H1 (cell line): ENCODE data around the gene TOP3B. TPM values are rescaled to one million over a fixed set of nuclear protein-coding genes. Genes with fewer than 3 reads are reported as not detected.

ENCODE experiments used
- CTCF ChIA-PET: fragments of 300-600 bp; sonication (Branson Sonifier 250); formaldehyde crosslinking; loops from one replicate; lab custom pipeline; 2021; ENCODE audit not compliant: partially characterized antibody; lab: Charles Lee
- POLR2A ChIA-PET: fragments of 300-600 bp; sonication (Branson Sonifier 250); formaldehyde crosslinking; loops from one replicate; lab custom pipeline; 2021; ENCODE audit warnings: inconsistent platforms; ENCODE audit not compliant: partially characterized antibody; lab: Charles Lee
- DNase-seq, 2 experiments: peaks; one replicate each; pipeline versions ENCODE4 v3.0.0 to v3.0.0-alpha.2; 2010 to 2022; ENCODE audit warnings: low spot score in 2 of 2, low read depth in 1 of 2, mixed read lengths in 1 of 2
- FAIRE-seq: peaks from 2 replicates; lab custom pipeline; 2011; peaks lifted over from hg19 to GRCh38; lab: Jason Lieb, UNC
- H2AFZ ChIP-seq: 2 replicates; pipeline ENCODE4 v1.8.1; 2012; ENCODE audit warnings: low read length, inconsistent platforms
- H2AK5ac ChIP-seq: 2 replicates; pipeline ENCODE4 v1.6.1; 2013; ENCODE audit warnings: low read depth, low read length
- H2BK120ac ChIP-seq: replicated peaks from 2 replicates; pipeline ENCODE3; 2013; ENCODE audit warnings: low read depth, low read length, inconsistent platforms
- H2BK12ac ChIP-seq: 2 replicates; pipeline ENCODE4 v1.6.1; 2013; ENCODE audit warnings: low read depth, low read length
- H2BK15ac ChIP-seq: 2 replicates; pipeline ENCODE4 v1.6.1; 2013; ENCODE audit warnings: low read length
- H2BK20ac ChIP-seq: 2 replicates; pipeline ENCODE4 v1.6.1; 2013; ENCODE audit warnings: low read length
- H2BK5ac ChIP-seq: 2 replicates; pipeline ENCODE4 v1.6.1; 2013; ENCODE audit warnings: low read depth, low read length
- H3K14ac ChIP-seq: 2 replicates; pipeline ENCODE4 v1.6.1; 2013; ENCODE audit warnings: inconsistent platforms; ENCODE audit not compliant: insufficient read length
- H3K18ac ChIP-seq: 2 replicates; pipeline ENCODE4 v1.6.1; 2013; ENCODE audit warnings: low read length; ENCODE audit errors: extremely low read depth
- H3K23ac ChIP-seq: 2 replicates; pipeline ENCODE4 v1.6.1; 2013; ENCODE audit warnings: inconsistent platforms; ENCODE audit not compliant: insufficient read length
- H3K23me2 ChIP-seq: 2 replicates; pipeline ENCODE4 v1.6.1; 2013; ENCODE audit warnings: low read depth, low read length
- H3K27ac ChIP-seq: 2 replicates; pipeline ENCODE4 v1.6.1; 2011; ENCODE audit warnings: low read depth, low read length, inconsistent platforms
- H3K27me3 ChIP-seq, 4 experiments: replicated peaks in 1 of 4; 1 replicate in 1 of 4; 2 replicates in 3 of 4; pipeline versions ENCODE4 v1.6.1 to v1.8.1; 2011 to 2013; ENCODE audit warnings: low read length in 3 of 4, mild to moderate bottlenecking in 3 of 4, inconsistent platforms in 2 of 4, mixed read lengths in 2 of 4, moderate library complexity in 1 of 4; ENCODE audit not compliant: control insufficient read depth in 3 of 4, insufficient read depth in 3 of 4; ENCODE audit errors: extremely low read depth in 1 of 4
- H3K36me3 ChIP-seq, 4 experiments: 2 replicates each; pipeline versions ENCODE4 v1.6.1 to v1.8.1; 2011 to 2013; ENCODE audit warnings: mild to moderate bottlenecking in 4 of 4, low read length in 3 of 4, moderate library complexity in 2 of 4, control low read depth in 1 of 4, inconsistent platforms in 1 of 4; ENCODE audit not compliant: insufficient read depth in 4 of 4, control insufficient read depth in 2 of 4
- H3K4ac ChIP-seq: replicated peaks from 2 replicates; pipeline ENCODE3; 2013; ENCODE audit warnings: low read length, low read depth, mixed read lengths, inconsistent platforms; ENCODE audit not compliant: insufficient read length
- H3K4me1 ChIP-seq, 4 experiments: replicated peaks in 1 of 4; 1 replicate in 1 of 4; 2 replicates in 3 of 4; pipeline versions ENCODE4 v1.6.1 to v1.8.1; 2011 to 2013; ENCODE audit warnings: low read length in 3 of 4, inconsistent platforms in 2 of 4, mixed read lengths in 1 of 4; ENCODE audit not compliant: insufficient read depth in 4 of 4, control insufficient read depth in 3 of 4
- H3K4me2 ChIP-seq, 2 experiments: 2 replicates each; pipeline versions ENCODE4 v1.6.1 to v1.8.1; 2011 to 2013; ENCODE audit warnings: low read depth in 2 of 2, low read length in 2 of 2, control low read depth in 1 of 2, inconsistent platforms in 1 of 2, mild to moderate bottlenecking in 1 of 2; ENCODE audit not compliant: insufficient read depth in 1 of 2
- H3K4me3 ChIP-seq, 4 experiments: fragments of 200-600, 300-600 bp in 1 of 4; sonication (generic), shearing (Covaris generic), sonication (Bioruptor Twin) in 1 of 4; 2 replicates each; pipeline versions ENCODE4 v1.5.1 to v1.8.1; 2011 to 2016; ENCODE audit warnings: low read length in 4 of 4, low read depth in 3 of 4, control low read depth in 2 of 4, inconsistent platforms in 2 of 4, mild to moderate bottlenecking in 2 of 4, mixed read lengths in 1 of 4, moderate library complexity in 1 of 4; ENCODE audit not compliant: insufficient read depth in 2 of 4; ENCODE audit errors: extremely low read depth in 1 of 4
- H3K56ac ChIP-seq: replicated peaks from 2 replicates; pipeline ENCODE3; 2013; ENCODE audit warnings: low read depth, mild to moderate bottlenecking, mixed read lengths, low read length, inconsistent platforms; ENCODE audit not compliant: insufficient read length
- H3K79me1 ChIP-seq: 2 replicates; pipeline ENCODE4 v1.6.1; 2013; ENCODE audit warnings: low read depth, low read length, control low read depth
- H3K79me2 ChIP-seq, 2 experiments: 2 replicates each; pipeline versions ENCODE4 v1.6.1 to v1.8.1; 2012 to 2013; ENCODE audit warnings: low read length in 2 of 2, mild to moderate bottlenecking in 2 of 2, inconsistent platforms in 1 of 2; ENCODE audit not compliant: insufficient read depth in 2 of 2, control insufficient read depth in 1 of 2
- H3K9ac ChIP-seq, 4 experiments: replicated peaks in 1 of 4; 1 replicate in 1 of 4; 2 replicates in 3 of 4; pipeline versions ENCODE4 v1.6.1 to v1.8.1; 2011 to 2013; ENCODE audit warnings: low read depth in 3 of 4, low read length in 3 of 4, control low read depth in 2 of 4, mild to moderate bottlenecking in 2 of 4, moderate library complexity in 2 of 4, inconsistent platforms in 1 of 4; ENCODE audit errors: extremely low read depth in 1 of 4
- H3K9me3 ChIP-seq, 2 experiments: 2 replicates each; pipeline versions ENCODE4 v1.6.1 to v1.8.1; 2012 to 2013; ENCODE audit warnings: mild to moderate bottlenecking in 2 of 2, moderate library complexity in 2 of 2, control low read depth in 1 of 2, inconsistent platforms in 1 of 2, low read depth in 1 of 2, low read length in 1 of 2, mixed read lengths in 1 of 2; ENCODE audit not compliant: insufficient read depth in 2 of 2
- H4K20me1 ChIP-seq, 2 experiments: replicated peaks in 1 of 2; 2 replicates each; pipeline versions ENCODE3 to v1.8.1; 2011 to 2013; ENCODE audit warnings: inconsistent platforms in 2 of 2, low read length in 2 of 2, mild to moderate bottlenecking in 1 of 2; ENCODE audit not compliant: insufficient read depth in 2 of 2, control insufficient read depth in 1 of 2
- H4K5ac ChIP-seq: 2 replicates; pipeline ENCODE4 v1.6.1; 2013; ENCODE audit warnings: low read length, low read depth, mixed read lengths, inconsistent platforms; ENCODE audit not compliant: insufficient read length
- H4K8ac ChIP-seq: 2 replicates; pipeline ENCODE4 v1.8.0; 2013; ENCODE audit warnings: mild to moderate bottlenecking, moderate library complexity, low read length, inconsistent platforms; ENCODE audit not compliant: insufficient read depth; ENCODE audit errors: extremely low read depth
- H4K91ac ChIP-seq: replicated peaks from 2 replicates; pipeline ENCODE3; 2013; ENCODE audit warnings: low read length, mixed read lengths, inconsistent platforms; ENCODE audit not compliant: insufficient read length
- CHD1 ChIP-seq: IDR thresholded peaks from 2 replicates; pipeline ENCODE4 v1.6.1; 2012; ENCODE audit warnings: low read depth, low read length, improper control_type of control experiment
- CTBP2 ChIP-seq: IDR thresholded peaks from 2 replicates; pipeline ENCODE4 v1.7.0; 2011; ENCODE audit warnings: borderline replicate concordance, mild to moderate bottlenecking, moderate library complexity, mixed read lengths, low read length; ENCODE audit not compliant: insufficient read depth, insufficient read length
- KDM5A ChIP-seq: fragments of 200-600 bp; IDR thresholded peaks from 2 replicates; pipeline ENCODE4 v1.7.1; 2012; ENCODE audit warnings: mild to moderate bottlenecking, low read length, inconsistent platforms, mixed read lengths
- NANOG ChIP-seq: IDR thresholded peaks from 2 replicates; pipeline ENCODE4 v1.6.1; 2011; ENCODE audit warnings: low read length, low read depth, mild to moderate bottlenecking, inconsistent platforms; ENCODE audit not compliant: insufficient read depth, poor library complexity, severe bottlenecking
- TAF7 ChIP-seq: optimal IDR thresholded peaks from 2 replicates; pipeline ENCODE3; 2011; ENCODE audit warnings: low read depth, mild to moderate bottlenecking, inconsistent platforms, low read length, moderate library complexity, borderline replicate concordance
- ZNF274 ChIP-seq: IDR thresholded peaks from 2 replicates; pipeline ENCODE4 v1.7.0; 2012; ENCODE audit warnings: low read length, borderline replicate concordance; ENCODE audit errors: extremely low read depth
- WGBS, 2 experiments: shearing (Covaris generic) in 1 of 2; methylation state at CpG; one replicate each; pipeline versions ENCODE4 v1.1.6 to v1.1.7; 2013 to 2015; ENCODE audit warnings: low lambda C conversion rate in 2 of 2, mixed read lengths in 2 of 2, inconsistent platforms in 1 of 2, low coverage in 1 of 2, missing lambda C conversion rate in 1 of 2; ENCODE audit not compliant: insufficient replicate concordance in 2 of 2, insufficient coverage in 1 of 2, insufficient read length in 1 of 2; ENCODE audit errors: extremely low coverage in 1 of 2, missing lambda C conversion rate in 1 of 2; 5-methylcytosine and 5-hydroxymethylcytosine counted together
- polyA plus RNA-seq, 7 experiments: library from polyadenylated mRNA; depleted of rRNA in 3 of 7; stranded (reverse) in 5 of 7; unstranded in 2 of 7; fragments of >200 nt in 5 of 7; fragments of 200-250 nt in 2 of 7; gene quantifications; 1 replicate in 5 of 7; 2 replicates in 1 of 7; 4 replicates in 1 of 7; pipeline versions ENCODE4 v1.2.1 to v1.2.3, GENCODE V29; 2011 to 2013; ENCODE audit warnings: missing spikeins in 2 of 7, mixed read lengths in 2 of 7
- total RNA-seq: library from RNA; stranded (reverse); fragmentation: NEBNext Ultra II Directional; extraction: Animal tissue kit (Norgen Biotek cat#: 25700); gene quantifications from 2 replicates; pipeline ENCODE4 v1.2.1, GENCODE V29; 2021

The TOP3B gene
- total and polyA plus RNA-seq, 2 of the 8 experiments (the other 6 are each of a cell fraction or from before 2014, with no cell fraction given) = 30.4 to 52.8 TPM

GRCh38 chr22:21929253-21929652, 53.3 kb downstream of the TOP3B start:
- Histone ChIP-seq H3K27ac (no peak overlapping the region), H3K4me3 (no peak overlapping the region), H4K8ac (no peak overlapping the region; the same call in 1 of the 2 replicates), H3K4me1 (peaks cover 3 to 28% (median 21%) of the 10 kb centered on the region in 4 experiments), H2BK12ac (no peak overlapping the region), H3K18ac (no peak overlapping the region), H2BK120ac (no peak overlapping the region), H2AK5ac (no peak overlapping the region), H3K14ac (no peak overlapping the region), H3K79me1 (no peaks in the 10 kb centered on the region), H2BK20ac (no peak overlapping the region), H4K20me1 (peaks cover 0 to 2% of the 10 kb centered on the region in 2 experiments), H2BK15ac (no peak overlapping the region; the same call in 1 of the 2 replicates), H3K27me3 (no peaks in the 10 kb centered on the region), H3K79me2 (no peaks in the 10 kb centered on the region), H3K36me3 (0 out of 8 replicates have a peak, but pooled peaks cover 0 to 3% (median 1%) of the 10 kb centered on the region in 4 experiments), H2BK5ac (no peak overlapping the region), H3K9me3 (no peaks in the 10 kb centered on the region), H3K23me2 (no peaks in the 10 kb centered on the region), H3K23ac (no peak overlapping the region), H3K9ac (no peak overlapping the region), H3K4me2 (no peak overlapping the region), H4K91ac (no peak overlapping the region), H2AFZ (no peak overlapping the region), H3K56ac (no peak overlapping the region), H4K5ac (no peak overlapping the region), H3K4ac (no peak overlapping the region)
- WGBS, 2 experiments = 96% methylated on average over 6 of the region's 6 CpGs; no CpG with 5 or more reads in 1 of the 2 experiments
- CTCF ChIA-PET = interaction anchor here (2.0 kb wide), 1 partner anchor 12 kb away, joined by 16 read pairs; no protein-coding TSS in a partner anchor
- DNase-seq (no peak), FAIRE-seq (no peak)
- TF ChIP-seq KDM5A (no peak), ZNF274 (no peak), CTBP2 (no peak), TAF7 (no peak), NANOG (no peak), CHD1 (no peak)
- POLR2A ChIA-PET = no interaction called here
